Stimulated activated CD4-positive, alpha-beta T cell treated with anti-CD3 and anti-CD28 coated beads, Interleukin-15, amount 100 ng/mL, for 48 hours (primary cell): Measurements from ENCODE around the gene DHX36.

ENCODE experiments used
- DNase-seq, 2 donors: peaks; one replicate each; pipeline ENCODE4 v3.0.0-alpha.2; 2020; ENCODE audit warnings: low read depth in 2 of 2

DHX36 gene

DNA sequence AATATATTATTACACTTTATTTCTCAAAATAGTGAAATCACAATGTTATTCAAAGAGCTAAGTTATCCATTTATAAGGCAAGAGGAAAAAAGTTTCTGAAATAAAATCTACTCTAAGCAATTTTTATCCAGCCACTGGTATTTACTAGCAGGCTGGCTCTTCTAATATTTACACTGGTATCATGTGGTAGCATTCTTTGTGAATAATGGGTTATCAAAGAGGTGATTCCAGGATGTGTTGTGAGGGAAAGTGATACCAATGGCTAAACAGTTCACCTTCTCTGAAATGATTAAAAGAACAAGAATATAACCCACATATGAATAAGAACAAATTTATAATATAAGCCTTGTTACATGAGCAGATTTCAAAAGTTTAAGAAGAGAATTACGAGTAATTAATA is 44.1 kb downstream of the DHX36 start:
- no peak for DNase-seq

- no peak for DNase-seq
These were observed 48.3 kb downstream of the DHX36 start for GRCh38 chr3:154275965-154276364.

DNA sequence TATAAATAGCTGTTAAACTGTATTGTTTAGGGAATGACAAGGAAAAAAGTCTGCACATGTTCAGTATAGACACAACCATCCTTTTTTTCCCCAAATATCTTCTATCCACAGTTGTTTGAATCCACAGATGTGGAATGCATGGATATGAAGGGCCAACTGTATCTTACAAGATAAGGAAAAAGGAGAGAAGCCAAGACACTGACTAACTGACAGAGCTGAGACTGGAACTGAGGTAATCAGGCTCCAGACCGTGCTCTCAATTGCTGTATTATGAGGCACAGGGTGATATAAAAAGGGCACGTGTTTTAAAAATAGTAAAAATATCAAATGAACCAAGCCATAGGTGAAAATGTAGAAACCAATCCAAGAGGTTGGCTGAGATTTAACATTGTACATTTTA is 49.0 kb downstream of the DHX36 start:
- no peak for DNase-seq

DNA sequence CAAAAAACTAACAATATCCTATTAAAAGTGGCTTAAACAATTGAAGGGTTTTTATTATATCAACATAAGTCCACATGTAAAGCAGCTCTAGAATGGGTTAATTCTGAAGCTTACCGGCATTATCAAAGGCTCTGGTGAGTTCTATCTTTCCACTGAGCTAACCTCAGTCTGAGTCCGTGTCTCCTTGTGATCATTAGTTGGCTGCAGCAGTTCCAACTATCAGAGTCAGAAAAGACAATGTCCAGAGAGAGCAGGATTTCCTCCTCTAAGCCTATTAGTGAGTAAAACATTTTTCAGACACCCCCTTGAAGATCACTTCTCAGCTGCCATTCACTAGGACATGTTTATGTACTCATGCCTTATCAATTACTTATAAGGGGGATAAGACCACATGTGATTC is 49.9 kb downstream of the DHX36 start:
- no peak for DNase-seq

DNA sequence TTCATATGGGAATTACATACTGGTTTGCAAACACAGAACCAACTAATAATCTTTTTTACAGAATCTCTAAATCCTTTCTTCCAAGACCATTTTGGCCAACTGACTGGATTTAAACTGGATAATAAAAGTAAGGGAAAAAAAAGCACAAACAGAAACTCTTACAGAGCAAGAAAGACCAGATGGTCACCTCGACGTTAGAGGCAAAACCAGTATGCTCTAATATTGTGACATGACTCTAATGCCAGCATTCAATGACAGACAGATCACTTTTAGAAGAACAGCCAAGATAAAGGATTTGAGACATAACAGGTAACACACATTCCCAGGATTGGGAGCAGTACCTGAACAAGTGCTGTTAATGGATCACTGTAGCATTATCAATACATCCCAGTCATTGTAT is 50.9 kb downstream of the DHX36 start:
- DNase-seq: no peak

- DNase-seq: no peak
These were observed 69.8 kb downstream of the DHX36 start for GRCh38 chr3:154254527-154254926.

DNA sequence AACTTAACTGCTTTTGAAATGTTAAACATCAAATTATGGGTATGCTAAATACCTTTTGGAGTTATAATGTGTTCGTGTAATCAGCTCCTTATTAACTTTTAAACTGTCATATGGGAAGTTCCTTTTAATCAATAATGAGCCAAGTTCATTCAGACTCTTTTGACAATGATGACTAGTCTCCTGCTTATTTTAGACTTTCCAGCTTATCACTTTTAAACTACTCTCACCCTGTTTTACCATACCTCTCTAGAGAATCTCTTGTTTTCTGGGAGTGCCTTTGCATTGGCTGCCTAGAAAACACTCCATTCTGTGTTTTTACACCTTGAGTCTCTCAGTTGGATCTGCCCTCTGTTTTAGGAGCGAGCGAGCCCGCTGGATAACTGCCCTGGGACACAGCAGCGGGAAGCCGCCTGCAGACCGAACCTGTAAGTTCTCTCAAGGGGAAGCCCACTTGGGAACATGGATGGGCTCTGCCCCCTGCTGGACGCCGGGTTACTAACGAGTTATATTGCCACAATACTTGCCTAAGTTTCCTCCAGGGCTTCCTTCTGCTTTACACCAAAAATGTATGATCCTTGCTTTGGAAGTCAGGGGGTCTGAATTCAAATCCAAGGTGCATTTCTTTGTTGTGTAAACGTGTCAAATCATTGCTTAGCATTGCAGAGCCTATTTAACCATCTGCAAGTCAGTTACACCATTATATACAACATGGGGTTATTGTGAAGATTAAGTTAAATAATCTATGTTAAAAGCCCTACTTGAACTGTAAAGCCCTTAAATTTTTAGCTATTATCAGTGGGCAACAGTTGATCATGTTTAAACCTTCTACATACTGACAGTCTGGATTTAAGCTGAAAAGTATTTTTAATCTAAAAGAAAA is 71.3 kb downstream of the DHX36 start:
- peak; percentile 59 to 61 for DNase-seq

DNA sequence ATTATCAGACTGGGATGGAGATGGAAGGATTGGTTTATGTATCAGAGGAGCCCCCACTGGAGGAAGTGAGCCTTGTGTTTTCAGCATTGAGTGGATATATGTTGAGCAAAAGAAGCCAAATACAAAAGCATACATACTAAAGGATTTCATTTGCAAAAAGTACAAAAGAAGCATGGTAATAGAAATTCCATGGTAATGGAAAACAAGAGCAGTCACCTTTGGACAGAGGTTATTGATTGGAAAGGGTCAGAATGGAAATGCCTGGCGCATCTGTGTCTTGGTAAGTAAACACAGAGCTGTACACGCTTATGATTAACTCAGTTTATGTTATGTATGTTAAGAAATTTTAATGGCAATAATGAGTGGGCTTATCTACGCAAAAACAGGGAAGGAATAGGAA is 72.7 kb downstream of the DHX36 start:
- DNase-seq: no peak

DNA sequence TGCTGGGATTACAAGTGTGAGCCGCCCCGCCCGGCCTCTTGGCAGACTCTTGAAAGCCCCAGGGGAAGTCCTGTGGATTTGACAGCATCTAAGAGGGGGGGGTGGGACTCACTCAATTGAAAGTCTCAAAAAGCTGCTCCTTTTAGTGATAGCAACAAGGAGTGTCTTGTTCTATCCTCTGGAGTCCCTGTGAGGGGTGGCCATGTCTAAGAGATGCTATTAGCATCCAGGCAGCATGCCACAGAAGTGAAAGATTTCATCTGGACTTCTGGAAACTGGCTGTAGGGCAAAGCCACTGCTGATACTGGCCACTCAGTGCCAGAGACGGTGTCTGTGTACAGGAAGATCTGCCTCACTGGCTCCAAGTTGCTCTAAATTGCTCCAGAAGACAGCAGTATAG is 74.0 kb downstream of the DHX36 start:
- no peak for DNase-seq

- no peak for DNase-seq
These were observed 76.4 kb downstream of the DHX36 start for GRCh38 chr3:154247806-154248415.

DNA sequence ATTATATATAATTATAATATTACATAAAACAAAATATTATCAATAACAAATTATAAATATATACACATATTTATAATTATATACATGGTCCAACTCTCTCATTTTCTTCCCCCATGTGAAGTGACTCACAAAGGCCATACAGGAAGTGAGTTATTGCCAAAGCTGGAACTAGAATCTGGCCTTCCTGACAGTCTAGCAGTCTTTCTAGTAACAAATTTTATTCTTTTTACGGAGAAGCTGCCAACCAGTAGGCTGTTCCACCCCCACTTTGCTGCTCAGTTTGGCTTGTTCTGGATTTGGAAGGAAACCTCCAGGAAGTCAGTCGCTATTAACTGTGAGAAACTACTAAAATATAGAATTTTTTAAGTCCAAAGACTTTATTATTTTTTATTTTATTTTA is 79.6 kb downstream of the DHX36 start:
- DNase-seq: no peak

- no peak for DNase-seq
These were observed 80.9 kb downstream of the DHX36 start for GRCh38 chr3:154243353-154243752.

DNA sequence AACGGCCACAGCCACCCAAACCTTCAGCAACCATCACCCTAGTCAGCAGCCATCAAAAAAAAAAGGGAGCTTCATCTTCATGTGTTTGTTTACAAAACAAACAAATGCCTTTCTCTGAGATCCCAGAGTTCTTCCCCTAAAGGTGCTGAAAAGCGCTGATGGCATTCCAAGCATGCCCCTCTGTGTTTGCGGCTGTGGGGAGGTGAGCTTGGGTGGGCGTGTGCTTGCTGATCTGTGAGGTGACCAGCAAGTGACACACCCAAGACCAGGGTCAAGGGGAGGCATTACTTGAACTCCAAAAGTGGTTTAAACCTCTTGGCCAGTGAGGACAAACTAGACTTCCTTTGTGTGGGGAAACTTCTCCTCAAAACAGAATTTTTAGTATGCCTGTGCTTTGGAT is 81.5 kb downstream of the DHX36 start:
- no peak for DNase-seq

DNA sequence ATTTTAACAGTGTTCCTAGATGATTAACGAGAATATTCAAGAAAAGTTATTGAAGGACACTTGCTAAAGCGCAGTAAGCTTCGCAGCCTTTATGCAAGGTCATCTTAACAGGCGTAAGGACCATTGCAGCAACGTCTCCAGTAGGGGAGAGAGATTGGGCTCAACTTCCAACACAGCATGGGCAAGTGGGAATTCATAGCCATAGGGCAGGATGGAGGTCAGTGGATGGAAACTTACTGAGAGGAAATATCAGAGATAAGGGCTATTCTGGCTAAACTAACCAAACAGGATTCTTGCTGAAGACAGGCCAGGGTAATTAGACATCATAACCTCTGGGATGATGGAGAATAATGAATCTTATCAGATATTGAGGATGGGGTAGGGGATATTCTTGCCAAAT is 82.8 kb downstream of the DHX36 start:
- DNase-seq: no peak

DNA sequence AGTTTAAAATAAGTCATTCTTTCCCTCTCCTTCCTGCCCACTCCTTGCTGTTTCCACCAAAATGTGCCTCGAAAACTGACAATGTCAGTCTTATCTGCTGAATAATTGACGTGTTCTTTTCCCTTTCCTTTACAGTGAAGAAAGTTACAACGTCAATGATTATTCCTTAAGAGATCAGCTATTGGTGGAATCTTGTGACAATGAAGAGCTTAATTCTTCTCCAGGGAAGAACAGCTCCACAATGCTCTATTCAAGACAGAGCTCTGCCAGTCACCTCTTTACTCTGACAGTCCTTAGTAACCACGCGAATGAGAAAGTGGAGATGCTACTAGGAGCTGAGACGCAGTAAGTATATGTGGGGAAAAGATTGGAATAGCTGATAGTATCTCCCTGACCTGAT is 84.1 kb downstream of the DHX36 start:
- DNase-seq: no peak

DNA sequence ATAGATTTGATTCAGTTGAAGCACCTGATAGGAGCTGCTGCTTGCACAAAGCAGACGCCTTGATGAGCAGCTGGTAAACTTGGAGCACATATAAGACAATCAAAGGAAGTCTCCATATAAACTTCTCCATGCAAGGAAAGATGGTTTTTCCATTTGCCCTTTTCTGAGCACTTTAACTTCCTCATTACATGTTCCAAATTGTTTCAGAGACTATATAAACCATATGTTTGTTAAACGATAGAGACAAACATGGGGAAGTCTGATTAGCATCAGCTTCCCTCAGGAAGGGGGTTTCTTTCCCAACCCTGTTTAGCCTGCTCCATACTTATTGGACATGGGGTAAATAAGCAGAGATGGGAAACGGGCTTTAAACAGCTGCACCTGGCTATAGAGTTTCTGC is 88.0 kb downstream of the DHX36 start:
- DNase-seq: no peak

- DNase-seq: no peak
These were observed 89.0 kb downstream of the DHX36 start for GRCh38 chr3:154235330-154235729.

DNA sequence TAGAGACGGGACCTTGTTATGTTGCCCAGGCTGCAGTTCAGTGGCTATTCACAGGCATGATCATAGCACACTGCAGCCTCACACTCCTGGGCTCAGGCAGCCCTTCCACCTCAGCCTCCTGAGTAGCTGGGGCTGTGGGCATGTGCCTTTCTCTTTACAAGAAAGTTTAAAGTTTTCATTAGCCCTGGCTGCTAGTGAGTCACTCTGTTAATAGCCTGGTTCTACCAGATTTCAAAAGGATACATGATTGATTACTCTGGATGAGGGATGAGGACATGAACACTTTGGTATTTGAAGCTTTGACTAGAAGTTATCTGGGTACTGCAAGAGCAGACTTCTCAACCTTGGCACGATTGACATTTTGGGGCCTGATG is 95.1 kb downstream of the DHX36 start:
- no peak for DNase-seq

DNA sequence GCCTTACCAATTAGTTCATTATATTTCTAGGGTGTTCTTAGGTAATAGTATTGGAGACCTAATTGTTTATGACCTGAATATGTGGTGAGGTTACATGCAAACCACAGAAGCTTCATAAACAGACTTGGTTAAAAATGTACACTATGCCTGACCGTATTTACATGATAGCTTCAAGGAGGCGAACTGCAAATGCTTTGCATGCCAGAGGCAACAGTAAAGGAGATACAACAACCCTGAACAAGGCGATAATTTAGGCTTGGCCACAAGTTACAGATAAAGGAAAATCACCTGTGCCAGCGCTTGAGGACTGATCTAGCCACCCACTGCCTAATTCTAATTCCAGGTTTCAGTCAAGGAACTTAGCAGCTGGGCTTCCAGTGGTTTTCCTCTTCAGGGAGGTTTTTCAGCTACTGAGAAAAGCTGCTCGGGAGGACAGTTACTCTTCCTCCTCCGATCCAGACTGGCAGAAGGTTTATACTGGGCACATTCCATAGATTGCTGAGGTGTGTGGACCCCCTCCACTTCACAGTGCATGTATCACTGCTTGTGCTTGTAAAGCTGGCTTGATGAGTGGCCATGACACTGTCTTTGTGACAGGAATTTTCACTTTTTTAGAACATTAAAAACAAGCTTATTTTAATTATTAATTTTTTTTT is 95.6 kb downstream of the DHX36 start:
- no peak for DNase-seq

- no peak for DNase-seq
These were observed 96.8 kb downstream of the DHX36 start for GRCh38 chr3:154227531-154227930.

GRCh38 chr3:154225536-154225935 is 98.8 kb downstream of the DHX36 start:
- no peak for DNase-seq

DNA sequence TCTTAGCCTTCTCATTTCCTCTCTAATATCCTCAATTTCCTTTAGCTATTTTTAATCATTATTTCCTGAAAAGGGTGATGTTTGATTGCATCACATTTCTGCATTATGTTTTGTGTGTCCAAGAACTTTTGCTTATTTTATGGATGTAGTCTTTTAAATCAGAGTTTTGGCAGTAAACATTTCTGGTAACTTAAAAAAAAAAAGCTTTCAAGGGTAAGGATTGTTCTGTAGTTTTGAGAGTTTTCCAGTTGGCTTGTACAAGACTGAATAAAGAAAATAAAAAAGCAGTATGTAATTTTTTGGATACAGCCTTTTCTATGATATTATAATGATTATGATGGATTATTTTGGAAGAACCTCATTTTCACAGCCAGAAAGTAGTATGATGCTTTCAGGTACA is 99.4 kb downstream of the DHX36 start:
- no peak for DNase-seq

DNA sequence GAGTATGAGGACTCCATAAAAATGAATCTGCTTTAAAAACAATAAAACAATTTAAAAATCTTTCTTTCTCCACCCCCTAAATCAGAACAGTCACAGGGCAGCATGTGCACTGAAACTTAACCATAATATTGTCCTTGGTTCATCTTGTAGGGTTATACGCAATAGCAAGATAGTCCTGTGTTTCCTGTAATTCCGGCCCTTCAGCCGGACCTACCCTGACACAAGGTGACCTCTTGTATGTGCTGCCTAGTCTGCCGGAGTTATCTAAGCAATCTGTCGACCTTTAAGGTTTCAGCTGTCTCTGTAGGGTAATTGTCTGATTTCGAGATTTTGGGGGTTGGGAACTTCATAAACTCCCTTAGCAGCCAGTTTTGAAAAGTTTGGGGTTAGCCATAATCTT is 99.9 kb downstream of the DHX36 start:
- no peak for DNase-seq
